RKO (cell line): ENCODE measurements around the gene RETSAT.
"Not testable (repeated sequence)": the region's sequence is repeated elsewhere in the genome, so short reads cannot be mapped to it uniquely, and the experiment has no call there.

Source experiments
- DNase-seq: peaks from one replicate; pipeline ENCODE4 v3.0.0-alpha.2; 2016; ENCODE audit warnings: low spot score

The RETSAT gene

GRCh38 chr2:85330839-85331636 lies 23.3 kb downstream of the RETSAT start:
- no peak for DNase-seq

DNA sequence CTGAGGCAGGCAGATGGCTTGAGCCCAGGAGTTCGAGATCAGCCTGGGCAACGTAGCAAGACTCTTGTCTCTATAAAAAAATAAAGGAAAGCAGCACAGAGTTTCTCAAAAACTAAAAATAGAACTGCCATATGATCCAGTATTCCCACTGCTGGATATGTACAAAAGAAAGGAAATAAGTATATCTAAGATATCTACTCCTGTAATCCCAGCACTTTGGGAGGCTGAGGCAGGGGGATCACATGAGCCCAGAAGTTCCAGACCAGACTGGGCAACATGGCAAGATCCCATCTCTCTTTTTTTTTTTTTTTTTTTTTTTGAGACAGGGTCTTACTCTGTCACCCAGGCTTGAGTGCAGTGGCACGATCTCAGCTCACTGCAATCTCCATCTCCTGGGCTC lies 24.6 kb downstream of the RETSAT start:
- not testable (repeated sequence) for DNase-seq

GRCh38 chr2:85329181-85329651 lies 25.1 kb downstream of the RETSAT start:
- no peak for DNase-seq

DNA sequence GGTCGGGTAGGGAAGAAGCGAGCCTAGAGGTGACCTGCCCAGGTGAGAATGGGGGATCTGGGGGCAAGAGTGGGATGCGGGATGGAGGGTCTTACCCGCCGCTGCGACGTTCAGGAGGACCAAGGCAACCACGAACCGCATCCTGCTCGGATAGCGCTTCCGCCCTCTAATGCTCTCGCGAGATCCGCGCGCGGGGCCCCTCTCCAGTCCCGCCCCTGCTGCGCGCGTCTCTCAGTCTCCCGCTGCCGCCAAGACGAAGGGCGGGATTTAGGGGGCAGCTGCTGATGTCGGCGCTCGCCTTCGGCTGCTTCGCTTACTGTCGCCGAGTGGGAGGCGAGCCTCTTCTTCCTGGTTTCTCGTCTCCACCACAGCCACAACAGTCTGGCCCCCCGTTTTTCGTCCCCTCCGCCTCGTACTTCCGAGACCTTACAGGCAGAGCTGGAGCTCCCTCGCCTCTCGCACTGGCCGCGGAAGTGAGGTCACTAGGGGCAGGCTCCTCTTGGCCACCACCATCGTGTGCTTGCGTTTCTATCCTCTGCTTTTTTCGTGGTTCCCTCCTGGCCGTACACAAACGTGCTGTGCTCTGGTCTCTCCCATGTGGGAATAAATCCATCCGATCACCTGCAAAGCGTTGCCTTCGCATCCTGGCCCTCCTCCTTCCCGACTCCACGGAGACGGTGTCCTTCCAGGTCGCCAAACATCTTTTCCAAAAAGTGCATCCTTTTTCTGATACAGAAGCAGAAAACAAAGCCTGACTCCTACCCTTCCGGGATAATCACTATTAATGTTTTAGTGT lies 26.3 kb downstream of the RETSAT start, which contains the start of gene TGOLN2:
Gene TGOLN2 (minus strand): TSS at position 168 of the 796 bp plus-strand sequence. CDS start 27 bp downstream, at position 141.
- peak; percentile 92 for DNase-seq

DNA sequence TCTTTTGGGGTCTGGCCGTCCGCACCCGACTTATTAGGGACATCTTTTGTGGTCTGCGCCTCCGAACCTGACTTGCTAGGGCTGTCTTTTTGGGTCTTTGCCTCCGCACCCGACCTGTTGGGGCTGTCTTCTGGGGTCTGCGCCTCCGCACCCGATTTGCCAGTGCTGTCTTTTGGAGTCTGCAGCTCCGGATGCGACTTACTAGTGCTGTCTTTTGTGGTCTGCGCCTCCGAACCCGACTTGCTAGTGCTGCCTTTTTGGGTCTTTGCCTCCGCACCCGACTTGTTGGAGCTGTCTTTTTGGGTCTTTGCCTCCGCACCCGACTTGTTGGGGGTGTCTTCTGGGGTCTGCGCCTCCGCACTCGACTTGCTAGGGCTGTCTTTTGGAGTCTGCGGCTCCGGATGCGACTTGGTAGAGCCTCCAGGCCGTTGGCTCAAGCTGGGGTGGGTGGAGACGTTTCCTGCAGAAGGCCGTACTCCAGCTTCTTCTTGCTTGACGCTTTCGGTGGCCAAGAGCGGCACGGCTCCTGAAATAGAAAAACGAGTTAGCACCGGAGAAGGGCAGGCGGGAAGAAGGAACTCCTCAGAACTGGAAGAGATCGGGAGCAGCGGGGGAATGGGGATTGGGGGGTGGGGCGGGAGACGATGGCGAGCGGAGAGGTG lies 27.0 kb downstream of the RETSAT start:
- DNase-seq: peak; percentile 63

DNA sequence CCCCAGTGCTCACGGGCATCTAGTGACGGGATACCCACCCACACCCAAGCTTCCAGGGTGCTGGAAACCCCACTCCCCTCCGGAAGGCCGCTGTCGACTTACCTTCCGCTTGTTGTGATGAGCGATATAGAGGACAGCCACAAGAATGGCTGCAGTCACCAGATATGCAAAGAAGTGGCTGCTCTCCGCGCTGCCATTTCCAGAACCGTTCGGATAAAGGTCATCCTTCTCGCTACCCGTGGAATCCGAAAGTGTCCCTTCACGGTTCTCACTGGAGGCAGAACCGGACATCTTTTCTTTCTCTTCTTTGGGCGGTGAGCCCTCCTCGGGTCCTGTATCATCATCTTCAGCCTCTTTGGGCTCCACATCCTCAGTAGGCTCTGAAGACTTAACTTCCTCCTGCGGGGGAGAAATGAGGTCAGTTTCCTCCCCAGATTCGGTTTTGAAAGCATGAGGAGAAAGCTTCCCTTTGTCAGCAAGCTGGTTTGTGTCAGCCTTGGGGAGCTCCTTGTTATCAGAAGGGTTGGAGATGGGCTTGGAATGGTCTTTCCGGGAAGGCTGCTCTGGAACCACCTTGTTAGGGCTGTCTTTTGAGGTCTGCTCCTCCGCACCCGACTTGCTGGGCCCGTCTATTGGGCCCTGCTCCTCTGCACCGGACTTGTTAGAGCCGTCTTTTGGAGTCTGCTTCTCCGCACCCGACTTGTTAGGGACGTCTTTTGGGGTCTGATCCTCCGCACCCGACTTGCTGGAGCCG lies 27.7 kb downstream of the RETSAT start:
- DNase-seq: peak; percentile 56

- no peak for DNase-seq
Measured at GRCh38 chr2:85325466-85325811, 28.9 kb downstream of the RETSAT start.

DNA sequence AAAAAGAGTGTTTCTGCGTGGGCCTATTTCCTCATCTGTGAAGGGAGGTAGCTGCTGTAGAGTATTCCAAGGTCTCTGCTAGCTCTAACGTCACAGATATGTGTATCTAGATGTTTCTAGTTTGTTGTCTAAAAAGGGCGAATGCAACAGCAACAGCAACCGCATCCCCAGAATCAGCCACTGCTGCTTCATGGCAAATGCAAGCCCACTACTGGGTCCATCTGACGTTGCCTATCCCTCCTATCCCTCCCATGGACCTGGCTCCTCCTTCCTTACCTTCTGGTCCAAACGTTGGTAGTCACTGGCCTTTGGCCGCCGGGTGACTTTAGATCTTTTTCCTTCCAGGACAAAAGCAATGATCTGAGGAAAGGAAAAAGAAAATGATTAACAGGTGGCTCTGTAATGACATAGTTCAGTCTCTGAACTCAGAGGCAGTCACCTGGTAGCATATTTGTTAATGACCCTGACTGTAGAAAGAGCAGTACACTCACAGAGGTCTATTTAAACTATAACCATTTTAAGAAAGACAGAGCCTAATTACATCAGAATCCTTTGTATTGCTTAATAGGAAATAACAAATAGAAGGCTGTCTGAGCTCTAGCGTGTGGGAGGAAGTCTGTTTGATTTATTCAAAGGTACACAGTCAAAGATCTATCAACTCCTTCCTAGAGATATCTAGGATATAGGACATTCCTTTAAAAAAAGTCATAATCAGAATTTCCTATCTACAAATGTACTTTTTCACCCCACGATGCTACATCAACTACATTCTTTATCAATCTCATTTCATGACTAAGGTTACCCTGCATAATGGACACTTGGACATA lies 29.5 kb downstream of the RETSAT start:
- peak; percentile 11 for DNase-seq

DNA sequence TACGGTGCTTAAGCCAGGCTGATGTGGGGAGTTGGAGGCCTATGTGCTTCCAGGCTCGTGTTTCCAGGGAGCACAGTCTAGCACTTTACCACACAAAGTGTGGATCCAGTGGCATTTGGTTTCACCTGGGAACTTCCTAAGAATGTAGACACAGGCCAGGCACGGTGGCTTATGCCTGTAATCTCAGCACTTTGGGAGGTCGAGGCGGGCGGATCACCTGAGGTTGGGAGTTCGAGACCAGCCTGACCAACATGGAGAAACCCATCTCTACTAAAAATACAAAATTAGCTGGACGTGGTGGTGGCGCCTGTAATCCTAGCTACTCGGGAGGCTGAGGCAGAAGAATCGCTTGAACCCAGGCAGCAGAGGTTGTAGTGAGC lies 30.4 kb downstream of the RETSAT start:
- not testable (repeated sequence) for DNase-seq

DNA sequence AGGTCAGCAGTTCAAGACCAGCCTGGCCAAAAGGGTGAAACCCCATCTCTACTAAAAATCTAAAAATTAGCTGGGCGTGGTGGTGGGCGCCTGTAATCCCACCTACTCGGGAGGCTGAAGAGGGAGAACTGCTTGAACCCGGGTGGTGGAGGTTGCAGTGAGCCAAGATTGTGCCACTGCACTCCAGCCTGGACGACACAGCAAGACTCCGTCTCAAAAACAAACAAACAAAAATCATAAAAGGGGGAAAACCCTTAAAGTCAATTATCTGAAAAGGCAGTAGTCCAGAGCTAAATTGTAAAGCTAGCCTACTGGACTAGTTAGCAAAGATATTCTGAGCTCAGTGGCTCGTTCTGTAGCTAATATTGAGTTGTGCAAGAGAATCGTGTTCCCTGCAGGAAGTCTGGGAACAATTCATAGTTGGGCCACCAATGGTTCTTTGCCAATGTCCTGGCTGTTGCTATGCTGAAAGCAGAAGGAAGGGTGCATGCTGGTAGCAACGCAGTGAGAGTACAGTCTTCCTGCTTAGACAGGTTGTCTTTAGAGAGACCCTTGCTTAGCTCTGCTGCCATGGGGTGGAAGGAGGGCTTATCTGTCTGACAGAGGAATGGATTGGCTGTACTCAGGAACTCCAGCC lies 30.9 kb downstream of the RETSAT start:
- DNase-seq: no peak

DNA sequence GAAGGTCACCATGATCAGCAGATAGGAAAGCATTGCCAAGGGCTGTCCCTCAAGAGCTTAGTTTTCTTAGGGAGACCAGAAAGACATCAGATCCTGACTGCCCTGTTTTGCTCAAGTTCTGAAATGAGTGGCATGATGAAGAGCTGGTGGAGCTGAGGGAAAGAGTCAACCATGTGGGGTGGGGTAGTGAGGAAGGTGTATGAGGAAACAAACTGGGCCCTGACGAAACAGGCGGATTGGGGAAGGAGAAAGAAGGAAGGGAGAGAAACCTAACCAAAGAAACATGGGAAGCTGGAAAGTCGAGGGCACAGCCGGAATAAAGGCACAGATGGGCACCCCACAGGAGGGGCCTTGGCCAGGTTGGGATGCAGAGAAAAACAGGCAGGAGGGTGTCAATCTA lies 34.5 kb downstream of the RETSAT start:
- no peak for DNase-seq

DNA sequence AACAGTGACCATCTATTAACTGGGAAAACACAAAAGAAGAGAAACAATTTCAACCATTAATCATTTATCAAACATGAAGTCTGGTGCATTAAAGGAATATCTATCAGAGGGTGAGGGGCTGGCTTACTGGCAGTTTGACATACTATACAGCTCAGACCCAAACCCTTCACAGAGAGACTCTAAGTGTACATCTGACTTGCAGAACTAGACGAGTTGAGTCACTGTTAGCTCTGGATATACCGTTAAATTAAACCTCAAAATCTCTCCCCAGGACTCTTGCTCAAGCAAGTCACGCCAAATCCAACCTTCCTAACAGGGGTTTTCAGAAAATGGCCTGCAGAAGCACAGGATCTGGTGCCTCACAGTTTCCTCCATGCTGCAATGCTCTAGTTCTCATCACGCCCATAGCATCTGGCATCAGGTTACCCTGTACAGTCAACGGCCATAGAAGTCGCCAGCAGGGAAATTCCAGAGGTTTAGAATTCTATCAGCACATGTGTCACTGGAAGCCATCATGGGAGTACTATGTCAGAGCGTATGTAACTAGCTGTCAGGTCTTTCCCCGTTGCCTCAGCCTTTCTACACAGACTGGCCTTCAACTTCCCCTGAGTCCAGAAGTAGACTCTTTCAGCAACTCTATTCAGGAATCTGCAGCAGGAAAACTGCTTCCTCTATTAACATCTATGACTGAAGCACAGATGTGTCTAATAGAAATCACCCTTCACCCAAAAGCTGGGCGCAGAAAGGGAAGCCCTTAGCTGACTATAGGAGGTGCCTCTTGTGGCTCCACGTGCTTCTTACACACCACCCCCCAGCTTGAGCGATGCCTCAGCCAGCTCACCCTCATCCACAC lies 35.9 kb downstream of the RETSAT start:
- DNase-seq: peak; percentile 41

DNA sequence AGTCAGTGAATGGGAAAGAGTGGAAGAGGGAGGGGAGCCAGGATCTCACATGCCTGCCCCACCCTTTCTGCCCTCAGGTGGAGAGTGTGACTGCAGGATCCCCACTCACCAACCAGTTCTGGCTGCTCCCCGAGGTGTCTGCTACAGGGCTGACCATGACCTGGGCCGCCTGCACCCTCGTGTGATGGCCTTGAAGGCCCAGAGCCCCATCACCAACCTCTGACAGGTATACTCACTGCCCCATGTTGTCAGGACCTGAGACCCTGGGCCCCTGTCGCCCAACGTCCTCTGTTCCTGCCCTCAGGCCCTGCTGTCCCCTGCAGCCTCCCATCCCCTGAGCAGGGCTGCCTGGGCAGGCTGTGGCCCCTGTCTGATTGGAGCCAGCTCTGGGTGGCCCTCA lies 38.4 kb downstream of the RETSAT start:
- DNase-seq: not testable (repeated sequence)

DNA sequence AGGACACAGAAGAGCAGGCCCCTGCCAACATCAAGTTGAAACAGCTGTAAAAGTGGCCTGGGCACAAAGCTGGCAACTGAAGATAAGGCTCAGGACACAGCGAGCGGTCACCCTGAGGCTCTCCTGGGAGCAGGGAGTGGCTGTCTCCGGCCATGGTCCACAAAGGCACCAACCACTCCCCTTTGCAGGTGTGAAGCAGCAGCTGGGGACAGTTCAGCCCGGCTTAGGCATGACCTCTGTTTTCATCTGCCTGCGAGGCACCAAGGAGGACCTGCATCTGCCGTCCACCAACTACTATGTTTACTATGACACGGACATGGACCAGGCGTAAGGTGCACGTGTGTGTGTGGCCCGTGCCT lies 39.5 kb downstream of the RETSAT start:
- DNase-seq: no peak

GRCh38 chr2:85312404-85312803 lies 41.9 kb downstream of the RETSAT start:
- DNase-seq: peak; percentile 79

- DNase-seq: no peak
Measured at GRCh38 chr2:85310330-85310729, 44.0 kb downstream of the RETSAT start.

DNA sequence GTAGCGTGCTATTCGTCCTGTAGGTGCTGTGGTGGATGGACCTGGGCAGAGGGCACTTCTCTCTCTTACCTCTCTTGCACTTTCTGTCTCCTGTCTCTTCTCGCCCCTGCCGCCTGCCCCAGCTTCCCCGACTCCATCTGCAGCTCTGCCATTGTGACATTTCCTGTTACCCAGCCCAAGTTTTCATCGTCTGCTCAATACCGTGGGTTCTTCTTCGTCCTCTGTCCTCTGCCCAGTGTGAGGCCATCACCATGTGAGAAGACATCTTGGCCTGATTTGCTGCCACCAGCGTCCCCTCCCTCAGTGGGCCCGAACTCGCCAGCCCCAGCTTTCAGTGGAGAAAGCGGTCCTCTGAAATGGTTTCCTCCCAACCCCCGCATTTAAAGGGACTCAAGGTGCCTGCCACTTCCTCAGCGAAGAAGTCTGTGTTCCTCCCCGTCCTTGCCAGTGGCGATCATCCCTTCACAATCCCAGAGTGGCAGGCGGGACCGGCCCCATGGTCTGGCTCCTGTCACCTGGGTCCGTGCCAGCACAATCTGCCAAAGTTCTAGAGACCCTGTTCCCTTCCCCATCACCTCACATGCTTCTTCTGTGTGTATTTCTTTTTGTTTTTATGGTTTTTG lies 44.5 kb downstream of the RETSAT start:
- no peak for DNase-seq

GRCh38 chr2:85308896-85309555 lies 45.3 kb downstream of the RETSAT start:
- DNase-seq: no peak

DNA sequence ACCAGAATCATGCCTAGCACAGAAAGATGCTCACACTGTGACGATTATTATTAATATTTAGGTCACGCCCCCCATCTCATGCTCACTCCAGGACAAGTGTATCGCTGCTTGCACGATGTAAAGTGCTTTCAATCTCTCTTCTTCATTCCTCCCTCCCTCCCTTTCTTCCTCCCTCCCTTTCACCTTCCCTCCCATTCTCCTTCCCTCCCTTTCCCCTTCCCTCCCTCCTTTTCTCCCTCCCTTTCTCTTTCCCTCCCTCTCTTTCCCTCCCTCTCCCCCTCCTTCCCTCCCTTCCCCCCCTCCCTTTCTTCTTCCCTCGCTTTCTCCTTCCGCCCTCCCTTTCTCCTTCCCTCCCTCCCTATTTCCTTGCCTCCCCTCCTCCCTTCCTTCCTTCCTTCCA lies 46.1 kb downstream of the RETSAT start:
- no peak for DNase-seq
